HUES6 (cell line): ENCODE results near the gene HIKESHI.
"Not testable (repeated sequence)": the region's sequence is repeated elsewhere in the genome, so short reads cannot be mapped to it uniquely, and the experiment has no call there.

Experiments used
- H3K27ac ChIP-seq: 2 replicates; pipeline ENCODE4 v1.7.0; 2013; ENCODE audit warnings: low read depth, mild to moderate bottlenecking, low read length, inconsistent platforms
- H3K27me3 ChIP-seq: 2 replicates; pipeline ENCODE4 v1.6.1; 2013; ENCODE audit warnings: low read length; ENCODE audit not compliant: control insufficient read depth, insufficient read depth
- H3K36me3 ChIP-seq: 2 replicates; pipeline ENCODE4 v1.6.1; 2013; ENCODE audit warnings: low read length; ENCODE audit not compliant: control insufficient read depth, insufficient read depth
- H3K4me1 ChIP-seq: 2 replicates; pipeline ENCODE4 v1.6.1; 2013; ENCODE audit warnings: low read length; ENCODE audit not compliant: control insufficient read depth, insufficient read depth
- H3K4me3 ChIP-seq: 2 replicates; pipeline ENCODE4 v1.5.1; 2013; ENCODE audit warnings: low read depth, low read length
- H3K9ac ChIP-seq: one replicate; pipeline ENCODE4 v1.6.1; 2013; ENCODE audit warnings: mild to moderate bottlenecking, low read length
- H3K9me3 ChIP-seq: 2 replicates; pipeline ENCODE4 v1.6.1; 2013; ENCODE audit warnings: low read depth, low read length; ENCODE audit not compliant: control insufficient read depth, insufficient read depth

The HIKESHI gene

DNA sequence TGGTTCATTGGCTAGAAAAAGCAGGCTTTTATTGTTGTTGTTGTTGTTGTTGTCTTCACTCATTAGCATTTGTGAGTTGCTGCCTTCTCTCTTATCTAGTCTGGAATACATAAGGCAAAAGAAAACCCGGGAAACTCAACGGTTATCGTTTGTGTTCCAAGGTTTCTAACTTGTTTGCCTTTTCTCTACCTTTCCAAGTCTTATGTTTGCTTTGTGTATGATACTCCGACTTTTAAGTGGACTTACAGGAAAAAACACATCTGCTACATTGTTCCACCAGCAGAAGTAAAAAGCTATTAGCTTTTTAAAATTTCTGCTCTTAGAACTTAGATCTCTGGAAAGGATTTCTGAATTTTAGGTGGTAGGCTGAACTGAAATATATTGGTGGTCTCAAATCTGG is 27.0 kb upstream of the HIKESHI start:
- Histone ChIP-seq H3K27me3 (no peaks in the 10 kb centered on the region), H3K4me1 (peaks cover 8% of the 10 kb centered on the region; the same call in 1 of the 2 replicates), H3K9me3 (no peaks in the 10 kb centered on the region), H3K27ac (no peak overlapping the region), H3K36me3 (peaks cover 39% of the 10 kb centered on the region), H3K4me3 (no peak overlapping the region), H3K9ac (no peak overlapping the region)

DNA sequence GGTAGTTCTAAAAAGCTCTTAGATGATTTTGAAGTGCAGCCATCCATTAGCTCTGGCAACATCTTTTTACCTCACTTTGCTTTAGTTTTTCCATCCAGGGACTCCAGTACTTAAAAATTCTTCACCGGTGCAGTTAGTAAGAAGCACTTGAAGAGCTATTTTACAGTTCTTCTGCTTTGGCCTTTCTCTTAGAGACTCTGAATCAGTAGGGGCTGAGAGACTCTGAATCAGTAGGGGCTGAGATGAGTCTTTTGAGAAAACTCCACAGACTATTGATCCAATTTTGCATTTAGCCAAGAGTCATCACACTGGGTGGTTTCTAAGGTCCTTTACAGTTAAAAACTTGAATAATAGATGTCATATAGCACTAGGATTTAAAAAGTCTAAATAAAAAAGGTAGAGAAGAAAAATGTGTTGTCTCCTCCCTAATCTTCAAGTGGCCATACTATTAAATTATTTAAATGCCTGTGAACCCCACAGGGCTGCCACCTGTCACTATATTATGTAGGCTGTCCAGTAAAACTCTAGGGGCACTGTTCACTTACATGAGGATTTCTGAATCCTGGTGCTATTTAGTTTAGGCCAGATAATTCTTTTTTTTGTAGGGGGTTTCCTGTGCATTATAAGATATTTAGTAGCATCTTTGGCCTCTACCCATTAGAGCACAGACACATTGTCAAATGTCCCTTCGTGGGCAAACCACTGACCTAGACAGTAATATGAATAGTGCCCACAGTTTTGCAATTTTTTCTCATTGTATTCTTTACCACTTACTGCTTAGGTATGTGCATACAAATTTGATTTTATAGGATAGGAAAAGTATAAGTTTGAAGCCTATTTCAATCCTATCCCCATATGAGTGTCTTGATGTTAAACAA is 26.3 kb upstream of the HIKESHI start:
- Histone ChIP-seq H3K27me3 (no peaks in the 10 kb centered on the region), H3K4me1 (peaks cover 8% of the 10 kb centered on the region; the same call in 1 of the 2 replicates), H3K4me3 (no peak overlapping the region), H3K9ac (no peak overlapping the region), H3K36me3 (peaks cover 40% of the 10 kb centered on the region), H3K27ac (no peak overlapping the region), H3K9me3 (no peaks in the 10 kb centered on the region)

- Histone ChIP-seq H3K4me3 (no peak overlapping the region), H3K9ac (no peak overlapping the region), H3K36me3 (peaks cover 40% of the 10 kb centered on the region), H3K9me3 (no peaks in the 10 kb centered on the region), H3K27me3 (no peaks in the 10 kb centered on the region), H3K27ac (no peak overlapping the region), H3K4me1 (peaks cover 8% of the 10 kb centered on the region; the same call in 1 of the 2 replicates)
Measured at GRCh38 chr11:86277741-86278140, 24.3 kb upstream of the HIKESHI start.

DNA sequence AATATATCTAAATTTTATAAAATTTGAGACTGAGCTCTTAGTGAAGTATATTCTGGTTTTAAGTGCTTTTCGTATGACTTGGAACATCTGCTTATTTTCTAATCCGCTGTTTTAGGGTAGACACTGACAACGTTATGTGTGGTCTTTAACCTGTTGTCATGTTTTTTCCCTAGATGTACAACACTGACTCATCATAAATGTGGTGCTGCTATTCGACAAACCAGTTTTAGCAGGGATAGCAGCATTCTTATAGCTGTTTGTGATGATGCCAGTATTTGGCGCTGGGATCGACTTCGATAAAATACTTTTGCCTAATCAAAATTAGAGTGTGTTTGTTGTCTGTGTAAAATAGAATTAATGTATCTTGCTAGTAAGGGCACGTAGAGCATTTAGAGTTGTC is 23.8 kb upstream of the HIKESHI start:
- no peak overlapping the region for H3K27ac ChIP-seq
- no peaks in the 10 kb centered on the region for H3K9me3 ChIP-seq
- H3K27me3 ChIP-seq, result no peaks in the 10 kb centered on the region
- H3K9ac ChIP-seq, result no peak overlapping the region
- peaks cover 8% of the 10 kb centered on the region; the same call in 1 of the 2 replicates for H3K4me1 ChIP-seq
- no peak overlapping the region for H3K4me3 ChIP-seq
- peaks cover 40% of the 10 kb centered on the region for H3K36me3 ChIP-seq

- no peak overlapping the region for H3K27ac ChIP-seq
Measured at GRCh38 chr11:86279747-86280146, 22.3 kb upstream of the HIKESHI start.

GRCh38 chr11:86287468-86287796 is 14.6 kb upstream of the HIKESHI start:
- Histone ChIP-seq H3K9ac (no peak overlapping the region), H3K27ac (no peak overlapping the region)

More at GRCh38 chr11:86279747-86280146, 22.3 kb upstream of the HIKESHI start:
- peaks cover 44% of the 10 kb centered on the region for H3K36me3 ChIP-seq
- no peak overlapping the region for H3K9ac ChIP-seq
- H3K4me1 ChIP-seq, result peaks cover 3% of the 10 kb centered on the region; the same call in 1 of the 2 replicates
- H3K27me3 ChIP-seq, result no peaks in the 10 kb centered on the region
- H3K4me3 ChIP-seq, result no peak overlapping the region
- no peaks in the 10 kb centered on the region for H3K9me3 ChIP-seq

DNA sequence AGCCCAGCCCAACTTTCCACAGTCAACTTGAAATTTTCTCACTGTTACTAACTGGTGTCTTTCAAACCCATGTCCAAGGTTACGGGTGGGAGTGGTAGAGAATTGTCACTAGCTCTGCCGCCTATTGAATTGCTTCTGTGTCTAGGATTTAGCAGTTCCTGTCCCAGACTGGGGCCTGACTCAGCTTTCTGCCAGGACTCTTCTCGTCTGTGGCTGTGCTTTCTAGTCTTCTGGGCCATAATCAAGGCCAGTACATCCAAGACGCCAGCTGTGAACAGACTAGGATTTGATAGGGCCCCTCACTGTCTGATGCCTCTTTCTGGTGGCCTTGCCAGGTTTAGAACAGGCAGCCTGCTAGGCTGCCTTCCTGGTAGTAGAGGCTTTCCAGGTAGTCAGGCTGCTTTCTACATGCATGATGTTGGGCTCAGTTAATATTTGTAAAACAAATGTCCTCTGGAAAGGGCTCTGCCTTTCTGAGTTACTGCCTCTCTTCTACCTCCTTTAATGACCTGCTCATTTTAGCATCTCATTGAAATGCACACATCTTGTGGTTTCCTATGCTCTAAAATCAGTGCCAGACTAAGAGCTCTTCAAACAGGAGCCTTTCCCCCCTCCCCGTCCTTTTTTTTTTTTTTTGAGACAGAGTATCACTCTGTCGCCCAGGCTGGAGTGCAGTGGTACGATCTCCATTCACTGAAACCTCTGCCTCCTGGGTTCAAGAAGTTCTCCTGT is 13.1 kb upstream of the HIKESHI start:
- H3K9ac ChIP-seq, result no peak overlapping the region
- H3K4me1 ChIP-seq, result no peaks in the 10 kb centered on the region
- no peaks in the 10 kb centered on the region for H3K9me3 ChIP-seq
- H3K36me3 ChIP-seq, result peaks cover 4% of the 10 kb centered on the region; the same call in 1 of the 2 replicates
- no peak overlapping the region for H3K4me3 ChIP-seq
- no peaks in the 10 kb centered on the region for H3K27me3 ChIP-seq
- no peak overlapping the region for H3K27ac ChIP-seq

More at GRCh38 chr11:86287468-86287796, 14.6 kb upstream of the HIKESHI start:
- Histone ChIP-seq H3K4me1 (no peaks in the 10 kb centered on the region), H3K4me3 (no peak overlapping the region), H3K27me3 (no peaks in the 10 kb centered on the region), H3K36me3 (peaks cover 6% of the 10 kb centered on the region; the same call in 1 of the 2 replicates), H3K9me3 (no peaks in the 10 kb centered on the region)

DNA sequence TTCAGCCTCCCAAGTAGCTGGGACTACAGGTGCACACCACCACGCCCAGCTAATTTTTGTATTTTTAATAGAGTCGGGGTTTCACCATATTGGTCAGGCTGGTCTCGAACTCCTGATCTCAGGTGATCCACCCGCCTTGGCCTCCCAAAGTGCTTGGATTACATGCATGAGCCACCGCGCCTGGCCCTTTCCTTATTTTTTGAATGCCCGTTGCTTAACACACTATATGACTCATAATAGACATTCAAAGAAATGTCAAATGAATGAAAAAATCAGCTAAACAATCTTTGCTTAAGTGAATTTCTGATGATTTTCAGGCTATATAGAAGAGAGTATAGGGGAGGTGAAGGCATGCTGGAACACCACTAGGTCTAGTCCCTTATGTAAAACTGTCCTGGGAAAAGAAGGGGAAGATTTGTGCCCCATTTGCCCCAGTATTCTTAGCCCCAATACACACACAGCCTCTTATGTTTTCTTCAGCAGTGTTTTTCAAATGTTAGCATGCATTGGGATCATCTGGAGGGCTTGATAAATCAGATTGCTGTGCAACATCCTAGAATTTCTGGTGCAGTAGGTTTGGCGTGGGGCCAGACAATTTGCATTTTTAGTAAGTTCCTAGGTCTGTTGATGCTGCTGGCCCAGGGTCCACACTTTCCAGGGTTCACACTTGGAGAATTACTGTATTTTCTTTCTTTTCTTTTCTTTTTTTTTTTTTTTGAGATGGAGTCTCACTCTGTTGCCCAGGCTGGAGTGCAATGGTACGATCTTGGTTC is 12.3 kb upstream of the HIKESHI start:
- H3K4me3 ChIP-seq, H3K9me3 ChIP-seq, H3K9ac ChIP-seq, H3K4me1 ChIP-seq, H3K27me3 ChIP-seq, H3K36me3 ChIP-seq, H3K27ac ChIP-seq: not testable (repeated sequence)

DNA sequence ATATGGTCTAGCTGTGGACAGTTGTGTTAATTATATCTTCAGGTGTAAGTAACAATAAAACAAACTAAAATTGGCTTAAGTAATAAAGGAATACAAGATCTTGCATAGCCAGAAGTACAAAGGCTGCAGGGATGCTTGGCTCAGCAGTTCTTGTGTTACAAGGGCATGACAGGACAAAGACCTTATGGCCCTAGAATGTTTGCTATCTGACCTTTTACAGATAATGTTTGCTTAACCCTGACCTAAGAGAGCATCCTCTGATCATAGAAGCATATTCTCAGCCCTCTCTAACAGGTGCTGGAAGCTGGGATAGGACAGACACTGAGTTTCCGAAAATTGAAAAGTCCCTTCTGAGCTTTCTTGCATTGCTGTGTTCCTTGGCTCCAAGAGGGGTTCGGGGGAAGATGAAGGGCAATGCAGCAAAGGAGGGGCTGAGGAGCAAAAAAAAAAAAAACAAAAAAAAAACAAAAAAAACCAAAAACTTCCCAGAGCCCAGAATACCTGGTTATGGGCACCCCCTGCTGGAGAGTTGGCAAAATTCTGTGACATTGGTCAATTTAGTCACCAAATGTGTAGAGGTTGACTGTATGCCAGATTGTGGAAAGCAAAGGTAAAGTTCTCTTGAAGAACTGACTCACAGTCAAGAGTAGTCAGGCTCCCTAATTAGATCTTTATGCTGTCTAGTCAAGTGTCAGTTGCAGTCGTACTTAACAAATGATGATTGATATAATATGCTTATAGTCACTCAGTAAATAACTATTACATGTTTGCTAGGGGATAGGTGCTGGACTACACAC is 10.4 kb upstream of the HIKESHI start:
- no peaks in the 10 kb centered on the region for H3K36me3 ChIP-seq
- no peak overlapping the region for H3K9ac ChIP-seq
- H3K27ac ChIP-seq, result no peak overlapping the region
- no peaks in the 10 kb centered on the region for H3K4me1 ChIP-seq
- no peak overlapping the region for H3K4me3 ChIP-seq
- H3K9me3 ChIP-seq, result no peaks in the 10 kb centered on the region
- H3K27me3 ChIP-seq, result no peaks in the 10 kb centered on the region

GRCh38 chr11:86292912-86293616 is 9.0 kb upstream of the HIKESHI start:
- no peak overlapping the region for H3K4me3 ChIP-seq
- no peaks in the 10 kb centered on the region for H3K36me3 ChIP-seq
- no peak overlapping the region for H3K9ac ChIP-seq
- no peaks in the 10 kb centered on the region for H3K27me3 ChIP-seq
- H3K4me1 ChIP-seq, result no peaks in the 10 kb centered on the region
- H3K27ac ChIP-seq, result no peak overlapping the region
- H3K9me3 ChIP-seq, result no peaks in the 10 kb centered on the region
